T-helper 22 cell (primary cell): Measurements from ENCODE around the gene BHLHE23.

Source experiments
- DNase-seq: peaks from one replicate; pipeline ENCODE4 v3.0.0-alpha.2; 2020; ENCODE audit warnings: low read depth

BHLHE23 gene

GRCh38 chr20:63006540-63007359 lies at the start of gene BHLHE23:
Gene BHLHE23 (minus strand): TSS chr20:63006964. CDS start chr20:63006774, 190 bp downstream.
- DNase-seq = no peak

GRCh38 chr20:63055575-63056235 lies 48.9 kb upstream of the BHLHE23 start:
- no peak for DNase-seq

GRCh38 chr20:63054681-63055240 lies 48.0 kb upstream of the BHLHE23 start:
- no peak for DNase-seq

- DNase-seq = no peak
Observed at GRCh38 chr20:63054103-63054474, 47.3 kb upstream of the BHLHE23 start.

GRCh38 chr20:63053432-63054102 lies 46.8 kb upstream of the BHLHE23 start:
- DNase-seq = no peak

GRCh38 chr20:63052571-63053431 lies 46.0 kb upstream of the BHLHE23 start:
- no peak for DNase-seq

GRCh38 chr20:63051911-63052310 lies 45.1 kb upstream of the BHLHE23 start:
- DNase-seq = no peak

GRCh38 chr20:63051186-63051860 lies 44.6 kb upstream of the BHLHE23 start:
- DNase-seq = no peak

- DNase-seq = no peak
Observed at GRCh38 chr20:63050406-63050805, 43.6 kb upstream of the BHLHE23 start.

GRCh38 chr20:63049561-63050221 lies 42.9 kb upstream of the BHLHE23 start:
- no peak for DNase-seq

GRCh38 chr20:63049191-63049518 lies 42.4 kb upstream of the BHLHE23 start:
- no peak for DNase-seq

- no peak for DNase-seq
Observed at GRCh38 chr20:63048516-63049190, 41.9 kb upstream of the BHLHE23 start.

GRCh38 chr20:63047946-63048345 lies 41.2 kb upstream of the BHLHE23 start:
- no peak for DNase-seq

GRCh38 chr20:63047267-63047666 lies 40.5 kb upstream of the BHLHE23 start:
- DNase-seq = no peak

GRCh38 chr20:63046841-63047240 lies 40.1 kb upstream of the BHLHE23 start:
- DNase-seq = no peak

GRCh38 chr20:63045991-63046390 lies 39.2 kb upstream of the BHLHE23 start:
- DNase-seq = no peak

- no peak for DNase-seq
Observed at GRCh38 chr20:63045401-63045800, 38.6 kb upstream of the BHLHE23 start.

GRCh38 chr20:63044605-63045004 lies 37.8 kb upstream of the BHLHE23 start:
- no peak for DNase-seq

GRCh38 chr20:63044204-63044600 lies 37.4 kb upstream of the BHLHE23 start:
- no peak for DNase-seq
